Fibroblast of pulmonary artery (primary cell): ENCODE results near the gene GRAMD1C.

Experiments used
- DNase-seq: peaks from one replicate; pipeline ENCODE4 v3.0.0-alpha.2; 2010; ENCODE audit warnings: low read depth
- H3K4me3 ChIP-seq: replicated peaks from 2 replicates; pipeline ENCODE4 v1.5.1; 2011; ENCODE audit warnings: low read depth, mild to moderate bottlenecking, control low read depth, low read length, moderate library complexity
- TF ChIP-seq, protein P1 (sequence below): IDR thresholded peaks from 2 replicates; pipeline ENCODE4 v1.5.1; 2011; ENCODE audit warnings: mild to moderate bottlenecking, control low read depth, low read length, inconsistent platforms; ENCODE audit errors: missing control alignments

Gene GRAMD1C

DNA sequence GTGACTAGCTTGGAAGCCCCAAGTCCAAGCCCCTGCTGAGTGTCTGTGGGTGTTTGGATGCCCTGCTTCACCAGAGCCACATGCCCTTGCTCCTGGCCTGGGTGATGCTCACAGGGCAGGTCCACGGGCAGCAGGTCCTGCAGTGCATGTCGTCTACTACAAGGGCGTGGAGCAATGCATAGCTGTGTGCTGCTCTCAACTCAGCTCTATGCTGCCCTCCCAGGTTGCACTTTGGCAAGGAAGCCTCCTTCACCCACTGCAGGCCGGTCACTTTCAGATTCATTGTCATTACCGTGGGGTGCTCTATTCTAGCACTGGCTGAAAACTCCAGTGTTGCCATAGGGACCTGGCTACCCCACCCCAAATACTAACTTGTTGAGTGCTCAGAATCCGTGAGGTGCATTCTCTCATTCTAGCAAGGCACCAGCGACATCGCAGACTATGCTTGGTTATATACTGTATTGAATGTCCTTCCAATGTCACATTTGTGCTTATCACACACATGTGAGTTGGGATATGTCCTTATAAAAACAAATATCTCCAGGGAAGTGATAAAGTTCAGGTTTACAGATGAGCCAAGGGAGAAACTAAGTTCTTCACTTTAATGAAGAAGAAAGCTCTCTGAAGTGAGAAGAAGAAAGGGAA is 51.8 kb downstream of the GRAMD1C start:
- TF ChIP-seq, protein P1, sequence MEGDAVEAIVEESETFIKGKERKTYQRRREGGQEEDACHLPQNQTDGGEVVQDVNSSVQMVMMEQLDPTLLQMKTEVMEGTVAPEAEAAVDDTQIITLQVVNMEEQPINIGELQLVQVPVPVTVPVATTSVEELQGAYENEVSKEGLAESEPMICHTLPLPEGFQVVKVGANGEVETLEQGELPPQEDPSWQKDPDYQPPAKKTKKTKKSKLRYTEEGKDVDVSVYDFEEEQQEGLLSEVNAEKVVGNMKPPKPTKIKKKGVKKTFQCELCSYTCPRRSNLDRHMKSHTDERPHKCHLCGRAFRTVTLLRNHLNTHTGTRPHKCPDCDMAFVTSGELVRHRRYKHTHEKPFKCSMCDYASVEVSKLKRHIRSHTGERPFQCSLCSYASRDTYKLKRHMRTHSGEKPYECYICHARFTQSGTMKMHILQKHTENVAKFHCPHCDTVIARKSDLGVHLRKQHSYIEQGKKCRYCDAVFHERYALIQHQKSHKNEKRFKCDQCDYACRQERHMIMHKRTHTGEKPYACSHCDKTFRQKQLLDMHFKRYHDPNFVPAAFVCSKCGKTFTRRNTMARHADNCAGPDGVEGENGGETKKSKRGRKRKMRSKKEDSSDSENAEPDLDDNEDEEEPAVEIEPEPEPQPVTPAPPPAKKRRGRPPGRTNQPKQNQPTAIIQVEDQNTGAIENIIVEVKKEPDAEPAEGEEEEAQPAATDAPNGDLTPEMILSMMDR = no peak
- H3K4me3 ChIP-seq = no peak overlapping the region
- no peak for DNase-seq

GRCh38 chr3:113894927-113895326 is 56.3 kb downstream of the GRAMD1C start:
- TF ChIP-seq, protein P1 = no peak
- H3K4me3 ChIP-seq = no peak overlapping the region
- DNase-seq = no peak

DNA sequence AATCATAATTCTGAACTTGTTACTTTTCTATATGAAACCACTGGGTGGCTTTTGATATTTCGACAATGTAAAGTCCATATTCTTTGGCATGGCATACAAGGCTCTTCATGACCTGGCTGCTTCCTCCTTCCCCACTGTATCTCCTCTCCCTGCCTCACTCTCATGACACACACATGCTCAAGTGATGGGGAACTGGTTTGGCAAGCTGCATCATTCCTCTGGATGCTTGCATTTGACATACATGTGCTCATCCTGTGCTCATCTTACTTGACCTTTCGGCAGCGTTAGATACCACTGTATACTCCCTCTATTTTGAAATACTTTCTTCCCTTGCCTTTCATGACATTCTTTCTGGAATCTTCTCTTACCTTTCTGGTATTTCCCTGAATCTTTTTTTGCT is 57.4 kb downstream of the GRAMD1C start:
- DNase-seq = no peak
- no peak overlapping the region for H3K4me3 ChIP-seq
- TF ChIP-seq, protein P1 = no peak

DNA sequence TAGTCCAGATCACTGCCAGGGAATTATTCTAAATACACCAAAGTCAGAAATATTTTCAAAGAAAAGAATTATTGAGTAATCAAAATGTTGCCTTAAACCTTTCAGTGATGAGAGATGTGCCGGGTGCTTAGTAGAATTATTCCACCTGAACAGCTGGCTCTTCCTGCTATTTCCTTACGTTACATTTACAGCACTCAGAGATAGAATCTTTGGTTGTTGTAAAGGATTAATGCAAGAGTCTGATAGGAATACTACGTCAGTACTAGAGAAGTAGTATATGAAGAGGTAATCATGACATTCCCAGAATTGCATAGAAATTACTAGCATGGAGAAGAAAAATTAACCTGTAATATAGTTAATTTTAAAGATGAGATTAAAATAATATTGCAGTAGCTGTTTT is 58.3 kb downstream of the GRAMD1C start:
- no peak overlapping the region for H3K4me3 ChIP-seq
- TF ChIP-seq, protein P1 = no peak
- no peak for DNase-seq

GRCh38 chr3:113897373-113897777 is 58.8 kb downstream of the GRAMD1C start:
- DNase-seq = no peak
- TF ChIP-seq, protein P1 = no peak
- H3K4me3 ChIP-seq = no peak overlapping the region

GRCh38 chr3:113898892-113899291 is 60.3 kb downstream of the GRAMD1C start:
- H3K4me3 ChIP-seq = no peak overlapping the region
- peak; percentile 71 for DNase-seq

More at GRCh38 chr3:113898892-113899291, 60.3 kb downstream of the GRAMD1C start:
- TF ChIP-seq, protein P1 = no peak
